Prostate gland (tissue), 2 donors: ENCODE measurements around the gene RARS1. TPM values are rescaled to one million over a fixed set of nuclear protein-coding genes. Genes with fewer than 3 reads are reported as not detected.

Experiments
- DNase-seq: peaks from one replicate; pipeline ENCODE4 v3.0.0-alpha.2; 2019; ENCODE audit warnings: low spot score
- H3K27ac ChIP-seq, 2 donors: fragments of 200-600 bp; sonication (generic); 2 replicates each; pipeline ENCODE4 v1.5.1; 2017 to 2019
- H3K27me3 ChIP-seq: fragments of 200-600 bp; sonication (generic); replicated peaks from 2 replicates; pipeline ENCODE4 v1.5.1; 2019; ENCODE audit not compliant: insufficient read depth
- H3K36me3 ChIP-seq, 2 donors: fragments of 200-600 bp; sonication (generic); 1 replicate in 1 of 2; 2 replicates in 1 of 2; pipeline versions ENCODE4 v1.5.1 to v1.8.1; 2017 to 2019
- H3K4me1 ChIP-seq: fragments of 200-600 bp; sonication (generic); replicated peaks from 2 replicates; pipeline ENCODE4 v1.5.1; 2019
- H3K4me3 ChIP-seq, 2 donors: fragments of 200-600 bp; sonication (generic); 2 replicates each; pipeline ENCODE4 v1.5.1; 2017 to 2019
- H3K9me3 ChIP-seq: fragments of 200-600 bp; sonication (generic); 2 replicates; pipeline ENCODE4 v1.5.1; 2017
- CTCF ChIP-seq, 4 experiments: fragments of 200-600 bp in 2 of 4; fragments of 450-650 bp in 2 of 4; sonication (generic) in 2 of 4; IDR thresholded peaks; 1 replicate in 3 of 4; 2 replicates in 1 of 4; pipeline ENCODE4 v1.5.1; 2016 to 2019; ENCODE audit warnings: antibody characterized with exemption in 4 of 4, mild to moderate bottlenecking in 2 of 4, moderate library complexity in 2 of 4
- POLR2A ChIP-seq: fragments of 450-650 bp; IDR thresholded peaks from one replicate; pipeline ENCODE4 v1.6.1; 2016; ENCODE audit warnings: antibody characterized with exemption, mild to moderate bottlenecking
- POLR2AphosphoS5 ChIP-seq: sonication (generic); formaldehyde crosslinking; IDR thresholded peaks from one replicate; pipeline ENCODE4 v1.6.1; 2017; ENCODE audit warnings: antibody characterized with exemption
- WGBS: methylation state at CpG from one replicate; pipeline ENCODE4 v1.1.5; 2018; 5-methylcytosine and 5-hydroxymethylcytosine counted together
- intact Hi-C: fragments of 100-400 bp; cut with DNase I; formaldehyde crosslinking; loops from one replicate; pipeline ENCODE4 v1.14.2; 2022
- total RNA-seq, 2 donors: library from RNA; depleted of rRNA; stranded (reverse); fragments of >200 nt; gene quantifications; one replicate each; pipeline ENCODE4 v1.1.0, GENCODE V29; 2016

Gene RARS1
- total RNA-seq, 2 donors from 2014 or later: 71.6 to 86.6 TPM

GRCh38 chr5:168489059-168489458, 2.8 kb downstream of the RARS1 start:
- Histone ChIP-seq H3K4me1 (no peaks in the 10 kb centered on the region), H3K27me3 (no peaks in the 10 kb centered on the region), H3K9me3 (no peaks in the 10 kb centered on the region), H3K36me3 (peaks cover 0 to 11% of the 10 kb centered on the region in 2 donors), H3K4me3 (no peak overlapping the region), H3K27ac (no peak overlapping the region)
- WGBS: 95% methylated on average over 3 of the region's 3 CpGs
- no peak for DNase-seq
- intact Hi-C loops: loop anchor here (5.0 to 10.0 kb wide), 2 partner anchors 88 to 1096 kb away; partner anchors contain the start of genes PANK3 and SPDL1
- TF ChIP-seq CTCF (IDR thresholded peaks at IDR 0.05): no peak

GRCh38 chr5:168494057-168494555, 7.8 kb downstream of the RARS1 start:
- Histone ChIP-seq H3K27me3 (no peaks in the 10 kb centered on the region), H3K27ac (no peak overlapping the region), H3K4me3 (no peak overlapping the region), H3K9me3 (no peaks in the 10 kb centered on the region), H3K4me1 (no peaks in the 10 kb centered on the region), H3K36me3 (peaks cover 0 to 11% of the 10 kb centered on the region in 2 donors)
- WGBS: 89% methylated on average over 5 of the region's 5 CpGs
- no peak for DNase-seq
- TF ChIP-seq POLR2AphosphoS5: no peak
- no peak for TF ChIP-seq POLR2A
- TF ChIP-seq CTCF (IDR thresholded peaks at IDR 0.05): no peak
- intact Hi-C loops: no loop called here

GRCh38 chr5:168502563-168503237, 16.4 kb downstream of the RARS1 start:
- Histone ChIP-seq H3K4me3 (no peak overlapping the region), H3K4me1 (no peaks in the 10 kb centered on the region), H3K9me3 (no peaks in the 10 kb centered on the region), H3K27me3 (no peaks in the 10 kb centered on the region), H3K27ac (no peak overlapping the region), H3K36me3 (no peaks in the 10 kb centered on the region)
- DNase-seq: no peak
- WGBS: 92% methylated on average over 7 of the region's 7 CpGs
- intact Hi-C loops: no loop called here
- TF ChIP-seq POLR2A (no peak), CTCF (IDR thresholded peaks at IDR 0.05) (no peak), POLR2AphosphoS5 (no peak)

GRCh38 chr5:168513861-168514428, 27.7 kb downstream of the RARS1 start:
- Histone ChIP-seq H3K4me3 (no peak overlapping the region), H3K9me3 (no peaks in the 10 kb centered on the region), H3K27me3 (no peaks in the 10 kb centered on the region), H3K4me1 (no peaks in the 10 kb centered on the region), H3K27ac (no peak overlapping the region), H3K36me3 (peaks cover 0 to 20% of the 10 kb centered on the region in 2 donors)
- DNase-seq: no peak
- TF ChIP-seq CTCF (IDR thresholded peaks at IDR 0.05) (no peak), POLR2A (no peak), POLR2AphosphoS5 (no peak)
- WGBS: 97% methylated on average over 2 of the region's 2 CpGs
- intact Hi-C loops: no loop called here

- Histone ChIP-seq H3K27ac (no peak overlapping the region), H3K27me3 (no peaks in the 10 kb centered on the region), H3K4me3 (no peak overlapping the region), H3K36me3 (no peaks in the 10 kb centered on the region), H3K9me3 (no peaks in the 10 kb centered on the region), H3K4me1 (no peaks in the 10 kb centered on the region)
- 67% methylated on average over 2 of the region's 2 CpGs for WGBS
- no peak for DNase-seq
- intact Hi-C loops: no loop called here
- TF ChIP-seq POLR2A (no peak), CTCF (IDR thresholded peaks at IDR 0.05) (no peak), POLR2AphosphoS5 (no peak)
These were observed 39.6 kb downstream of the RARS1 start for GRCh38 chr5:168525856-168526255.
